Gastroesophageal sphincter (tissue), 4 donors: ENCODE results near the gene RBBP8NL. TPM values are rescaled to one million over a fixed set of nuclear protein-coding genes. Genes with fewer than 3 reads are reported as not detected.

ENCODE experiments used
- ATAC-seq: fragments of 150-250 bp; one replicate; pipeline ENCODE4 v1.9.1; 2016; ENCODE audit warnings: mild to moderate bottlenecking, moderate library complexity
- H3K27ac ChIP-seq, 4 donors: fragments of 200-600 bp; sonication (generic) in 3 of 4; 1 replicate in 3 of 4; 2 replicates in 1 of 4; pipeline ENCODE4 v1.5.1; 2016 to 2019
- H3K27me3 ChIP-seq: fragments of 200-600 bp; sonication (generic); one replicate; pipeline ENCODE4 v1.5.1; 2019
- H3K36me3 ChIP-seq, 2 donors: fragments of 200-600 bp; sonication (generic); one replicate each; pipeline ENCODE4 v1.5.1; 2019; ENCODE audit warnings: control low read depth in 1 of 2
- H3K4me1 ChIP-seq, 3 donors: fragments of 200-600 bp; sonication (generic); 1 replicate in 2 of 3; 2 replicates in 1 of 3; pipeline ENCODE4 v1.5.1; 2016 to 2019; ENCODE audit warnings: control low read depth in 2 of 3
- H3K4me3 ChIP-seq, 2 donors: fragments of 200-600 bp; sonication (generic); one replicate each; pipeline ENCODE4 v1.5.1; 2019; ENCODE audit warnings: mild to moderate bottlenecking in 1 of 2, moderate library complexity in 1 of 2
- H3K9me3 ChIP-seq, 3 donors: fragments of 200-600 bp; sonication (generic); one replicate each; pipeline ENCODE4 v1.5.1; 2017 to 2019; ENCODE audit warnings: control low read depth in 2 of 3
- CTCF ChIP-seq, 4 experiments: fragments of 200-600 bp in 2 of 4; fragments of 450-650 bp in 2 of 4; sonication (generic) in 1 of 4; IDR thresholded peaks; one replicate each; pipeline ENCODE4 v1.5.1; 2017 to 2019; ENCODE audit warnings: antibody characterized with exemption in 4 of 4, mild to moderate bottlenecking in 2 of 4, moderate library complexity in 2 of 4
- EP300 ChIP-seq: sonication (generic); formaldehyde crosslinking; IDR thresholded peaks from one replicate; pipeline ENCODE4 v1.6.1; 2017; ENCODE audit warnings: antibody characterized with exemption, mild to moderate bottlenecking
- POLR2A ChIP-seq, 2 donors: fragments of 450-650 bp; IDR thresholded peaks; one replicate each; pipeline ENCODE4 v1.6.1; 2017; ENCODE audit warnings: antibody characterized with exemption in 2 of 2, mild to moderate bottlenecking in 2 of 2, moderate library complexity in 1 of 2
- POLR2AphosphoS5 ChIP-seq: sonication (generic); formaldehyde crosslinking; IDR thresholded peaks from one replicate; pipeline ENCODE4 v1.6.1; 2017; ENCODE audit warnings: antibody characterized with exemption
- WGBS, 2 donors: methylation state at CpG; one replicate each; pipeline ENCODE4 v1.1.5; 2018; ENCODE audit warnings: low coverage in 1 of 2; 5-methylcytosine and 5-hydroxymethylcytosine counted together
- total RNA-seq, 4 donors: library from RNA; depleted of rRNA; stranded (reverse); fragments of >200 nt; gene quantifications; one replicate each; pipeline ENCODE4 v1.1.0, GENCODE V29; 2016

Gene RBBP8NL
- total RNA-seq, 4 donors from 2014 or later = 0.20 TPM; not detected in 3

DNA sequence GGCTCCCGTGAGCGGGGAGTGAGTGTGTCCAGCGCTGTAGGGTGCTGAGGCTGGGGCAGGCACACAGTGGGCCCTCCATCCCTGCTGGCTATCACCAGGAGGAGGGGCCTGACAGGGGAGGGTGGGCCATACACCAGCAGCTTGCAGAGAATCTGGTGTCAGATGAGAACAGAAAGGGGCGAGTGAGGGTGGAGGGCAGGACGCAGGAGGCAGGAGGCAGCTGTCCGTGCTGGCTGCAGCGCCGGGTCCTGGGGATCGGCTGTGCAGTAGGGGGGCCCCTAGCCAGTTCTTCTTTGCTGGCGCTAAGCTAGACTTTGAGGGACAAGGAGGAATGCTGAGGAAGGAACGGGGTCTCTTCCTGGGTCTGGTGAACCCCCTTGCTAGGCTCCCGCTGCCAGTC is 18.7 kb downstream of the RBBP8NL start:
- 68 to 80% methylated on average over 1 to 7 of the region's 12 CpGs for WGBS, 2 donors
- H3K27ac ChIP-seq = no peak overlapping the region
- TF ChIP-seq POLR2A (IDR thresholded peaks at IDR 0.05) = no peak
- TF ChIP-seq POLR2AphosphoS5 = no peak
- no peak for TF ChIP-seq EP300
- TF ChIP-seq CTCF (IDR thresholded peaks at IDR 0.05) = no peak

DNA sequence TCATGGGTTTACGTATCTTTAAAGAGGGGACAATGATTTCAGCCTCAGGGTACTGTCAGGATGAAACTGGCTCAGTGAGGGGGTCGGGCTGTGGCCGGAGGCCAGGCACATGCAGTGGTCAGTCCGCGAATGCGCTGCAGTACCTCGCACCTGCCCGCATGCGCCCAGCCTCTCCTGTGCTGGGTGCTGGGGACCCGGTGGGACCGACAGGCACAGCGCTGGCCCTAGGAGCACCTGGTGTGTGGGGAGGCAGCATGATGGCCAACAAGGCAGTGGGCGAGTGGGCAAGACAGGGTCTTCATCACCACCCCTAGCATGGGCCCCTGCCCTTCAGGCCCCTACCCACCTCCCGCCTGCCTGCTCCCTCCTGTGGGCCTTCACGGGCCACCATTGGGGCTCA is 19.3 kb downstream of the RBBP8NL start:
- no peak for ATAC-seq
- H3K4me3 ChIP-seq = no peak overlapping the region
- peaks cover 0 to 51% (median 27%) of the 10 kb centered on the region in 3 donors for H3K4me1 ChIP-seq
- H3K36me3 ChIP-seq = no peaks in the 10 kb centered on the region
- no peaks in the 10 kb centered on the region for H3K27me3 ChIP-seq
- H3K9me3 ChIP-seq = no peaks in the 10 kb centered on the region
- no peak for TF ChIP-seq POLR2AphosphoS5
- no peak for TF ChIP-seq EP300
- no peak for TF ChIP-seq POLR2A (IDR thresholded peaks at IDR 0.05)
- no peak for TF ChIP-seq CTCF (IDR thresholded peaks at IDR 0.05)
- no peak overlapping the region for H3K27ac ChIP-seq
- 89% methylated on average over 6 of the region's 15 CpGs; no CpG with 5 or more reads in 1 of the 2 donors for WGBS, 2 donors

More for the DNA sequence above, 18.7 kb downstream of the RBBP8NL start:
- no peak for ATAC-seq
- Histone ChIP-seq H3K9me3 (no peaks in the 10 kb centered on the region), H3K27me3 (no peaks in the 10 kb centered on the region), H3K36me3 (no peaks in the 10 kb centered on the region), H3K4me3 (no peak overlapping the region), H3K4me1 (peaks cover 0 to 51% (median 27%) of the 10 kb centered on the region in 3 donors)

GRCh38 chr20:62407221-62407992 is 19.9 kb downstream of the RBBP8NL start, which contains the start of gene CABLES2:
Gene CABLES2, minus strand, starts transcription at chr20:62407285. Its CDS starts 9 bp downstream, at chr20:62407276.
- Histone ChIP-seq H3K27me3 (no peaks in the 10 kb centered on the region), H3K27ac (peak within 1 kb of the TSS; percentile 20 to 81 (median 76)), H3K4me3 (peak within 1 kb of the TSS; percentile 70 to 78), H3K4me1 (peaks cover 0 to 51% (median 27%) of the 10 kb centered on the region in 3 donors), H3K36me3 (peaks cover 0 to 5% of the 10 kb centered on the region in 2 donors), H3K9me3 (no peaks in the 10 kb centered on the region)
- peak; percentile 96 for ATAC-seq
- TF ChIP-seq POLR2A (IDR thresholded peaks at IDR 0.05) (no peak), POLR2AphosphoS5 (peak; percentile 9), EP300 (no peak), CTCF (IDR thresholded peaks at IDR 0.05) (peak in 2 of 4 experiments; percentile 73 to 74)
- WGBS, 2 donors = no CpG with 5 or more reads among the region's 73 CpGs

GRCh38 chr20:62406635-62407176 is 20.6 kb downstream of the RBBP8NL start:
- no CpG with 5 or more reads among the region's 42 CpGs for WGBS, 2 donors
- H3K27ac ChIP-seq = peak overlapping the region; percentile 20 to 81 (median 76)
- TF ChIP-seq EP300 (no peak), CTCF (IDR thresholded peaks at IDR 0.05) (no peak), POLR2A (IDR thresholded peaks at IDR 0.05) (no peak), POLR2AphosphoS5 (no peak)
- peak; percentile 1 for ATAC-seq
- peaks cover 0 to 12% of the 10 kb centered on the region in 2 donors for H3K36me3 ChIP-seq
- H3K27me3 ChIP-seq = no peaks in the 10 kb centered on the region
- H3K9me3 ChIP-seq = no peaks in the 10 kb centered on the region
- peak overlapping the region; percentile 70 to 78 for H3K4me3 ChIP-seq
- peaks cover 0 to 51% (median 27%) of the 10 kb centered on the region in 3 donors for H3K4me1 ChIP-seq
